GM21529 (cell line): Measurements from ENCODE around the gene MCAM.

Experiments used
- ATAC-seq: cut with Tn5 transposase; IDR thresholded peaks from one replicate; pipeline ENCODE4 v1.9.1; 2021; ENCODE audit not compliant: unreplicated experiment

MCAM gene

DNA sequence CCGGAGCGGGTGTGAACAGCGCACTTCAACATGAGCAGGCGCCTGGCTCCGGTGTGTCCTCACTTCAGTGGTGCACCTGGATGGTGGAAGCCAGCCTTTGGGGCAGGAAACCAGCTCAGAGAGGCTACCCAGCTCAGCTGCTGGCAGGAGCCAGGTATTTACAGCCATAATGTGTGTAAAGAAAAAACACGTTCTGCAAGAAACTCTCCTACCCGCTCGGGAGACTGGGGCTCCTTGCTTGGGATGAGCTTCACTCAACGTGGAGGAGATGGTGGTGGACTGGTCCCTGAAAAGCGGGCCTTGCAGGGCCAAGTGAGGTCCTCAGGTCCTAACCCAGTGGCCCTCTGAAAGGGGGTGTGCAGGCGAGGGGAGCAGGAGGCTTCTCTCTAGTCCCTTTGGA is 7.5 kb downstream of the MCAM start:
- no peak for ATAC-seq

DNA sequence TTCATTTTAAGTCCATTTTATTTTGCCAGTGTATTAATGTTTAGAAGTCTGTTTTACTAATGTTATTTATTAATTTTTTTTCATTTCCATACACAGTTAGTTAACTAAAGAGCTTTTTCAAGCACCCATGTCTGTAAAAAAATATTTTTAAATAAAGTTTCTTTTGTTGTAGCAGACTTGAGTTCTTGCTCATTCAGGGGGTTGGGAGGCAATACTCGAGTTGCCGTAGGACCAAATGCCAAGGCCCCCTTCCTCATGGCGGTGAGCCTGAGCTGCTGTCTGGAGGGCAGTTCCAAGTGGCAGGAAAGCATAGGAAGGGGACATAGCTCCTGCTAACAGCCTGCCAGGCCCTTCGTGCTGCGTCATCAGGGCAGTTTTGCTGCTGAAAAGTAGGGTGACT is 9.0 kb downstream of the MCAM start:
- ATAC-seq: no peak

DNA sequence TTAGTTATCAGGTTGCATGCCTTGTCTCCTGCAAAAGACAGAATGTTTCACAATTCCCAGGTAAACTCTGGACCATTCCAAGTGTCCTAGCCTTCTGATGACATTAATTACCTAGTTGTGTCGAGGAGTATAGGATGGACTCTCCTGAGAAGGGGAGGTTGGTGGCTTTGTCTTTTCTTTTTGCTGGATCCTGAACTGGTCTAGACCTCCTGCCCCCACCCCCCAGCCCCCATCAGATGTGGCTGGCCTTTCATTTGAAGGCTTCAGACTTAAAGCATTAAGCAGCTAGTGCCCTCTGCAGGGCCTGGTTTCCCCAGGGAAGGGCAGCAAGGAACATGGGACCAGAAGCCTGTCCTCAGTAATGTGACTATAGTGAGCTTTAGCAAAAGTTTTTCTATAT is 9.7 kb downstream of the MCAM start:
- ATAC-seq: no peak

DNA sequence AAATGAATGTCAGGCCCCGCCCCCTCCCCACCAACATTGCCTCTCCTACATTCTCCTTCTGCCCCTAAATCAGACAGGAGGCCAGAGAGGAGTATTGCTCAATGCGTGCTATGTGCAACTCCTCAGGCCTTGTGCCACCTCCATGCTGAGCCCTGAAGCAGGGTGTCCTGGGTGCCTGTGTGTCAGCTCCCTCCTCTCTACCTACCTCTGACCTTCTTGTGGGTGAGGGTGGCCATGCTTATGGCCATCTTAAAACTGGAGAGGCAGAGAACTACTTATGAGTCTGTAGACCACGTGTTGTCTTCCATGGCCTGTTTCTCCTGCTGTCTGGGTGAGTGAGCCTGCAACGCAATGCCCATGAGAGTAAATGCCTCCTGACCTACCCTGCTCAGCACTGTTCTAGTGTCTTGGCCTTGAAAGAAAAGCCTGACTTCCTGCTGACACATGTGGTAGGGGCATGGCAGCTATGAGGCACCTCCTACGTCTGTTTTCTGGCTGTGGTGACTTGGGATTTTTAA is 10.5 kb downstream of the MCAM start:
- ATAC-seq: no peak

DNA sequence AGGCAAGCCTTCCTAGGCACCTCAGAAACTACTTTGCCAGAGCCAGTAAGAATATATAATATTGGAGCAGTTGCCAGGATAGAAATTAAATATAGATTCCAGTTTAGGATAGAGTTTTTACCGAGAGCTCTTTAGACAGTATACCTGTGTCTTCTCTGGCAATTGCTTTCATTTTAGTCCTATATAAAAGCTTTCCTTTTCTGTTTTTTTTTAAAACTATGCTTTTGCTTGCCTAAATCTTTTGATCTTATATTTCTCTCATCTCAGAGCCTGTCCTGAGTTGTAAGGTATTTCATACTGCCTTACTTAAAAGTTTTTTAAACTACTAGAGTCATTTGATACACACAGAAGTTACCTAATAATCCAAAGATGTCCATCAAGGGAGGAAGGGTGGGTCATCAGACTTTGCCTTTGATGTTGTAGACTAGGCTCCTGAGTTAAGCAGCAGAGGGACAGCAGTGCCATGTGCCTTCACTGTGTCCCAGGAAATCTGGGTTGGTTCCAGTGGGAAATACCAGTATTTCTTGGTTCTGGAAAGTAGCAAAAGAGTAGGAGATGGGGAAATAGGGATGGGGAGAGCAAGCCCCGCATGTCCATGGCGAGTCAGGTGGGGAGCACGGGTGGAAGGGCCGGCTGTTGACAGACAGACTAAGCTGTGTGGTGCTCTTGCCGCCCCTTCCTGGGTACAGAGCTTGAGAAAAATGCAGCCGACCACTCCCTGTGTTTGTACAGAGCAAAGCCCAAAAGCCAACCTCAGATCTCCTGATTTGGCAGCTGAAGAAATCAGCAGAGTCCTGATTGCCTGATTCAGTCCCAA is 11.2 kb downstream of the MCAM start:
- no peak for ATAC-seq

DNA sequence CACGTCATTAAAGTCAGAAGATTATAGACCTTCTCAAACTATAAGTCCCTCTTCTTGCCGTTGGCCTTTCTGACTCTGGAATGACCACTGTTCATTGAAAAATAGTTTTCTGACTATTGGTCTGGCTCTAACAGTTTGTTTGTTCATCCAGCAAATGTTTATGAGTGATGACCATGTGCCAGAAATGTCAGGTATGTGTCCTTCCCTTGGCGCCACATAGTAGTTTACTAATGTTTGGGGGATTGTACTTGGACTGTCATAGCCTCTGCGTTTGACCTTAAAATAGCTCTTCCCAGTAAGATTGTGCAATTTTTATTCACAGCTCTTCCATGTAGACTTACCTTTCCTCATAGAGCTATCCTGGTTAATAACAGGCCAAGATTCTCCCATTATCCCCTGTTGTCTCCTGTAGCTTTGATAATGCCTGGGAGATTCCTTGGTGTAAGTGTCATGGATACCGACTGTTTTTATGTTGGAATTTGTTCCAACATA is 13.7 kb downstream of the MCAM start:
- no peak for ATAC-seq

DNA sequence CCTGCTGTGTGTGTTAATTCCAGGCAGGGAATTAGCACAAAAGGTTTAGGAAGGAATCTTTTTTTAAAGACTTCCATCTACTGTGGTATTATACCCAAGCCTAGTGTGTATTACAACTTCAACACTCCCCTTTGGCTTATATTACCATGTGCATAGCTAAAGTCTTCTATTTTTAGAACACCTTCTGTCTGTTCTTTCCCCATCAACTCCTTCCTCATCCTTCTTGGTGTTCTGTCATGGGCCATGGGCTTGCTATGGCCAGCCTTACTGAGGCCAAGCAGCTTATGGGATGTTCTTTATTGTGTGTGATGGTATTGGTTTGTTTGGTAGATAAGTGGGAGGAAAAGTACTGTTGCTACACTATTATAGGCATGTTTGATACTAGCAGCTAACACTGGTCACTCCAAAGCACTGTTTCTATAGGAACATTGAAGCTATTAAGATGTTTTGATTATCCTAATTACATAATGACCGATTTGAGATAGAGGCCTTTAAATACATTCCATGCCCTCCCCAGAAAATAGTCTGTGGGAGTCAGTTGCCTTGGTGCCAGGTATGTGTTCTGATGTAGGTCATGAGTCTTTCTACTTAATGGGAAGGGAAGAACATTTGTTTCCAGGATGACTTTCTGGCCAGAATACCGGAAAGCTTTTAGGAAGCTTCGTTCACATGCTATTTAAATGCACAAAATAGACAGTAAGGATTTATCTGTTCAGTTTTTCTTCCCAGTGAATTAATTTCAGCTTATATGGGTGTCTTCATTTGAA is 16.5 kb downstream of the MCAM start:
- no peak for ATAC-seq

DNA sequence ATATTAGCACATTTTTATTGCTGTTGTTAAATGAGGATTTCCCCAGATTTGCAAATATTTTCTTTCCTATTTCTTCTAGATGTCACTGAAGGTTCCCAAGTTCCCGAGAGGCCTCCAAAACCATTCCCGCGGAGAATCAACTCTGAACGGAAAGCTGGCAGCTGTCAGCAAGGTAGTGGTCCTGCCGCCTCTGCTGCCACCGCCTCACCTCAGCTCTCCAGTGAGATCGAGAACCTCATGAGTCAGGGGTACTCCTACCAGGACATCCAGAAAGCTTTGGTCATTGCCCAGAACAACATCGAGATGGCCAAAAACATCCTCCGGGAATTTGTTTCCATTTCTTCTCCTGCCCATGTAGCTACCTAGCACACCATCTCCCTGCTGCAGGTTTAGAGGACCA is 17.5 kb downstream of the MCAM start:
- no peak for ATAC-seq

DNA sequence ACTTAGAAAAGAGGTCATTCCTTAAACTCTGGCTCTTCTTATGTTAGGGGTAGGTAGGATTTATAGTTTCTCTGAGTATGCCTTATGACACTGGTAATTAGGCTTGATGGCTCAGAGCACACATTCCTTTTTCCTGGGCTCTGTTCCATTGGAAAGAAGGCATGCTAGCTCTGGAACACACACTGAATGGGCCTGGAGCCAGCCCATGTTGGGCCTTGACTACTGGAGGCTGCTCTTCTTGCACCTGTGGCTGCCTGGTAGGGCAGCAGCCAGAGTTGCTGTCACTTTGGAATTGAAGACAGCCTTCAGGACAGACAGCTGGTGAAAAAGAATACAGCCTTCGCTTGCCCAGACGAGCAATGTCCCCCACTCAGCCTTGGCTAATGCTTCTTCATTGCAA is 18.2 kb downstream of the MCAM start:
- no peak for ATAC-seq

DNA sequence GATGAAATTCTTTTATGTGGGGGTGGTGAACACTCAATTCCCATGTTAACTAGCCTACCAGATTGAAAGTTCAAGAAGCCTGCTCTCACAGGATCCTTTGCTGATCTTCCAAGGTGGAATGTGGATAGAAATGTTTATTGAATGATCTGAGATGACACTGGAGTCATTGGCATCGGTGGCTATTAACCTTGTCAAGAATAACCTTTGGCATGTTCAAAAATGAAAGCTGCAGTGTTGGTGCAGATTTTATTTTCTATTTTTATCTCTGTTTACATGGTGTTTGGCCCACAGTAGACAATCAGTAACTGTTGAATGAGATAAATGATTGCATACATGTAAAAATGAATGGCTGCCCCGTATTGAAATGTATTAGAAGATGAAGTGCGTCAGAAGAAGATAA is 19.0 kb downstream of the MCAM start:
- no peak for ATAC-seq

DNA sequence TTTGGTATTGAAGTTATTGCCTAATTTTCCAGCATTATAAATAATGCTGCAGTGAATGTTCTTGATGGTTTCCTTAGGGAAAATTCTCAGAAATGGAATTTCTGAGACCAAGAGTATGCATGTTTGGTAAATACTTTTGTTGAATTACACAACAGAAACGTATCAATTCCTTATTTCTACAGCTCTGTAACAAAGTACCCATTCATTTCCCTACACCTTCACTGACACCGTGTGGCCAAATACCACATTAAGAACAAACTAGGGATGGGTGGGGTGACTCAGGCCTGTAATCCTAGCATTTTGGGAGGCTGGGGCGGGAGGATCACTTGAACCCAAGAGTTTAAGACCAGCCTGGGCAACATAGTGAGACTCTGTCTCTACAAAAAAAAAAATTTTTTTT is 21.8 kb downstream of the MCAM start:
- ATAC-seq: no peak

DNA sequence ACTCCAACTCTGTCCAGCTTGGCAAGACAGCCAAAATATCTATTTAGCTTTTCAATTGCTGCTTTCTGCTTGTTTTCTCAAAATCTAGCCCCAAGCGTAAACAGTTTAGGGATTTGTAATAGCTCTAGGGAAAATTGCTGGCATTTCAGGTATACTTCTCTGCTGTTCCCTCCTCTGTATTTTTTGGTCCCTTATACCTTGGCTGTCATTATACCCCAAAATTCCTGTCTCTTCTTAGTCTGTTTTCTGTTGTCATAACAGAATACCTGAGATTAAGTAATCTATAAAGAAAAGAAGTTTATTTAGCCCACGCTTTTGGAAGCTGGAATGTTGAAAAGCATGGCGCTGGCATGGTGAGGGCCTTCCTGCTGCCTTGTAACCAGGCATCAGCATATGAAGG is 23.5 kb downstream of the MCAM start:
- ATAC-seq: no peak

DNA sequence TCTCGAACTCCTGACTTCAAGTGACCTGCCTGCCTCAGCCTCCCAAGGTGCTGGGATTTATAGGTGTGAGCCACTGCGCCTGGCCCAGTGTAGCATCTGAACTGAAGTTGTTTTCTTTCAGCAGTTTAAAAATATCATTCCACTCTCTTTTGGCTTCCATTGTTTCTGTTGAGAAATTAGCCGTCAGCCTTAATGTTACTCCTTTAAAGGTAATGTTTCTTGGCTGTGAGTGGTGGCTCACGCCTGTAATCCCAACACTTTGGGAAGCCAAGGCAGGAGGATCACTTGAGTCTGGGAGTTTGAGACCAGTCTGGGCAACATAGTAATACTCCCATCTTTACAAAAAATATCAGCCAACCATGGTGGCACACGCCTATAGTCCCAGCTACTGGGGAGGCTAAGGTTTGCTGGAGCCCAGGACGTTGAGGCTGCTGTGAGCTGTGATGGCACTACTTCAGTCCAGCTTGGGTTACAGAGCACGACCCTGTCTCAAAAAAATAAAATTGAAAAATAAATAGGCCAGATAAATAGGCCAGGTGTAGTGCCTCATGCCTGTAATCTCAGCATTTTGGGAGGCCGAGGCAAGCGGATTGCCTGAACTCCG is 25.9 kb downstream of the MCAM start:
- no peak for ATAC-seq

DNA sequence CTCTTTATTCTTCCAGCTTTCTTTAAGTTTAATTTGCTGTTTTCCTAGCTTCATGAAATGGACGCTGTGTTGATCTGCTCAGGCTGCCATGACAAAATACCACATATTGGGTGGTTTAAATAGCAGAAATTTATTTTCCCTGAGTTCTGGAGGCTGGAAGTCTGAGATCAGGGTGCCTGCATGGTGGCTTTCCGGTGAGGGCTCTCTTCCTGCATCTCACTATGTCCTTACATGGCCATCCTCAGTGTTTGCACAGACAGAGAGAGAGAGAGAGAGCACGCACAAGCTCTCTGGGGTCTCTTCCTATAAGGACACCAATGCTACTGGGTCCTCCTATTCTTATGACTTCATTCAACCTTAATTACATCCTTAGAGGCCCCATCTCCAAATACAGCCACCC is 28.7 kb downstream of the MCAM start:
- ATAC-seq: no peak

DNA sequence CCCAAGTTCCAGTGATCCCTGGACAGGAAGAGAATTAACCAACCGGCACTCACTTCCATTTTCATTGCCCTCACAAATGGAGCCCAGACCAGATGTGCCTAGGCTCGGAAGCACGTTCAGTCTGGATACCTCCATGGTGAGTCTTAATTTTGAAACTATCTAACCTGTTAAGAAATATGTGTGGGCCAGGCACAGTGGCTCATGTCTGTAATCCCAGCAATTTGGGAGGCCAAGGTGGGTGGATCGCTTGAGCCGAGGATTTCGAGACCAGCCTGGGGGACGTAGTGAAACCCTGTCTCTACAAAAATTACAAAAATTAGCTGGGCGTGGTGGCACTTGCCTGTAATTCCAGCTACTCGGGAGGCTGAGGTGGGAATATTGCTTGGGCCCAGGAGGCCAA is 31.5 kb downstream of the MCAM start:
- ATAC-seq: no peak

DNA sequence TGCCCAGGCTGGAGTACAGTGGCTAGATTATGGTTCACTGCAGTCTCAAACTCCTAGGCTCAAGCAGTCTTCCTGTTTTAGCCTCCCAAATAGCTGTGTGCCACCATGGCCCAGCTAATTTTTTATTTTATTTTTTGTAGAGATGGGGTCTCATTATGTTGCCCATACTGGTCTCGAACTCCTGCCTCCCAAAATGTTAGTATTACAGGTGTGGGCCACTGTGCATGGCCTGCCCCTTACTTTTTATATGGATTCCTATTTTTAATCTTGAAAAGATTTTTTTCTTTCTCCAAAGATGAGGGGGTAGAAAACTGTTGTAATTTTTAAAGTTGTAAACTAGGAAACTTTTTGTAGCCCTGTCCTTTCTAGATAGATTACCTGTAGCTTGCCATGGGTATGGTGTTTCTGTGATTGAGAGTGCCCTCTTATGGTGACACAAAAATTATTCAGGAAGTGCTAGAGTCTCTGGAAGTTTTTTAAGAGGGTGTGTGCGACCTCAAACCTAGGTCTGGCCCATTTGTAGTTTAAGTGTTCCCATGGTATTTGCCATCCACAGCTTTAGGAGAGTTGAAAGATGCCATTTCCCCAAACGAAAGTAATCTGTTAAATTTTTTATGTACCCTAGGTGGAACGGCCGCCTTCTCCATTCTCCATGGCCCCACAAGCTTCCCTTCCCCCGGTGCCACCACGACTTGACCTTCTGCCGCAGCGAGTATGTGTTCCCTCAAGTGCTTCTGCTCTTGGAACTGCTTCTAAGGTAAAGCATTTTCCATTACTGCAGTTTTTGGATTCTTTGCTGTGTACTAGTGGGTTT is 32.4 kb downstream of the MCAM start:
- ATAC-seq: no peak

DNA sequence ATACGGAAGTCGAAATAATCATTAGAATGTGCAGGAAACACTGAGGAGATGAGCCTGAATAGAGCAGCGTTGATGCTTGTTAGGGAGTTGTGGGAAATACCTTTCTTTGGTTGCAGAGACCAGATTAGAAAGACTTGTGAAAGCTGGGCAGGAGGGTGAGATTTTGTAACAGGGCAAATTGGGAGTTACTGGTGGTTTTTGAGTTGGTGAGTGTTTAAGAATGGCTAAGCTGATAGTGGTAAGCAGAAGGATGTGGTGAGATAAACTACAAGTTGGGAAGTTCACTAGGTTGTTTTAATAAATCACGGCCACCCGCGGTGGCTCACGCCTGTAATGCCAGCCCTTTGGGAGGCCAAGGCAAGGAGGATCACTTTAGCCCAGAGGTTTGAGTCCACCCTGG is 34.4 kb downstream of the MCAM start:
- no peak for ATAC-seq

DNA sequence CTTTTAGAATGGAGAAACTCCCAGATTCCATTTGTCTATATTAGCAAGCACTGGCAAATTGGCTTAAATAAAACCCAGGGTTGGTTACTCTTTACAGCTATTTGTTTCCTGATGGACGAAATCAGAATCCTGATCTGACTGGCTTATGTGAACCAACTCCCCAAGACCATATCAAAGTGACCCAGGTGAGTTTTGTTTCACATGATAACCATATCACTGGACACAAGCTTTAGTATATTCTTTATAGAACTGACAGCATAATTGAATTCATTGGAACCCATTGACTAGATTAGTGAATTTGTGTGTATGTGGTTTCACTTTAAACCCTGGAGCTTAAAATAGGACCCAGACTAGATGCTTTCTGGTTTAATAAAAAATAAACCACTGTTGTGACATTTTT is 39.3 kb downstream of the MCAM start:
- no peak for ATAC-seq

DNA sequence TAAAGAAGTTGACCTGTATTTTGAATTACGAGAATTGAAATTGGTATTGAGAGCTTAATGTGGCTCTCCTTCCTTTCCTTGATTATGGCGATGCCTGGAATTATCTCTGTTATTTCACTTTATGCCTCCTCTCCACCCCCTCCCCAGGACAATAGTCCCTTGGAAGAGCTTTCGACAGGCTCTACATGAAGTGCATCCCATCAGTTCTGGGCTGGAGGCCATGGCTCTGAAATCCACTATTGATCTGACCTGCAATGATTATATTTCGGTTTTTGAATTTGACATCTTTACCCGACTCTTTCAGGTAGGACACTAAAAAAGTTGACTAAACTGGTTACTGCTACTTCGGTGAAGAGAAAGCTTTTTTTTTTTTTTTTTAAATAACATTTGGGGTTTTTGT is 43.2 kb downstream of the MCAM start:
- ATAC-seq: no peak

DNA sequence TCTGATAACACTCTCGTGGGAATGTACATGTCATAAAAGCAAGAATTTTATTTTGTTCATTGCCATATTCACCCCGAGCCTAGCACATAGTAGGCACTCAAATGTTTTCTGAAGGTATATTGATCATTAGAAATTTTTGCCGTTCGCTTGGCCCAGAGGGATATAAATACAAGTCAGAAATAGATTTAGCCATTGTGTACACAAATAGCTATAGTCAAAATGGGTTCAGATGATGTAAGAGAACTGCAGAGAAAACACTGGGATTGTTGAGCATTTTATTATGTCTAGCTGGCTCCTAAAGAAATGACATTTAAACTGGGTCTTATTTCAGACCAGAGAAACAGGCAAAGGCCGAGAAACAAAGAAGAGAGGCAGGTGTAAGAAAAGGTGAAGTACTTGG is 49.3 kb downstream of the MCAM start:
- ATAC-seq: no peak
